Activated naive CD8-positive, alpha-beta T cell treated with anti-CD3 and anti-CD28 coated beads, Interleukin-2, amount 10 ng/mL, durations not matched to agents 7 days and 5 days (primary cell): ENCODE results near the gene AGBL5. TPM values are rescaled to one million over a fixed set of nuclear protein-coding genes. Genes with fewer than 3 reads are reported as not detected.

ENCODE experiments used
- ATAC-seq: fragments of 150-1000 bp; cut with Tn5 transposase; one replicate; pipeline ENCODE4 v1.10.0; 2021; ENCODE audit warnings: low read depth, moderate library complexity
- POLR2A ChIA-PET: fragments of 350-600 bp; sonication (Branson Sonifier 250); formaldehyde crosslinking; loops from one replicate; lab custom pipeline; 2021; ENCODE audit warnings: antibody characterized with exemption; lab: Charles Lee
- DNase-seq: peaks from one replicate; pipeline ENCODE4 v3.0.0; 2021
- H3K27ac Mint-ChIP-seq: one replicate; pipeline ENCODE4 v1.8.0; 2022; ENCODE audit warnings: mild to moderate bottlenecking, mixed read lengths
- H3K27me3 Mint-ChIP-seq: one replicate; pipeline ENCODE4 v1.8.0; 2022; ENCODE audit warnings: mild to moderate bottlenecking, moderate library complexity, mixed read lengths
- H3K36me3 Mint-ChIP-seq: one replicate; pipeline ENCODE4 v1.8.0; 2021; ENCODE audit warnings: mild to moderate bottlenecking, mixed read lengths
- H3K4me1 Mint-ChIP-seq: one replicate; pipeline ENCODE4 v1.8.0; 2021; ENCODE audit warnings: mixed read lengths
- H3K4me3 Mint-ChIP-seq: one replicate; pipeline ENCODE4 v1.8.0; 2022; ENCODE audit warnings: mild to moderate bottlenecking, moderate library complexity, mixed read lengths
- H3K9me3 Mint-ChIP-seq: one replicate; pipeline ENCODE4 v1.8.0; 2021; ENCODE audit warnings: mixed read lengths
- total RNA-seq, 2 experiments: library from RNA; stranded (reverse); gene quantifications; one replicate each; pipeline ENCODE4 v1.2.3, GENCODE V29; 2021

The AGBL5 gene
- total RNA-seq, 2 experiments from 2014 or later: 14.9 to 18.0 TPM

- peak within 1 kb of the TSS; percentile 90 for H3K27ac Mint-ChIP-seq
- H3K27me3 Mint-ChIP-seq: no peaks in the 10 kb centered on the region
- H3K9me3 Mint-ChIP-seq: no peaks in the 10 kb centered on the region
- peaks cover 16% of the 10 kb centered on the region for H3K36me3 Mint-ChIP-seq
- peaks cover 26% of the 10 kb centered on the region for H3K4me1 Mint-ChIP-seq
- peak within 1 kb of the TSS; percentile 98 for H3K4me3 Mint-ChIP-seq
- ATAC-seq (peak; percentile 96), DNase-seq (peak; percentile 87)
- POLR2A ChIA-PET: interaction anchor here (0.7 to 2.7 kb wide), 6 partner anchors 14 to 55 kb away, joined by 3 to 23 read pairs (median 3); partner anchors contain the start of genes AGBL5, KHK and OST4
These were observed 18.8 kb upstream of the AGBL5 start, which contains the start of gene TMEM214 for GRCh38 chr2:27032495-27033252. TMEM214 (plus strand) TSS chr2:27032965; CDS start chr2:27033016, 51 bp downstream.

- no peak for ATAC-seq
These were observed 18.1 kb upstream of the AGBL5 start for GRCh38 chr2:27033253-27033852.

DNA sequence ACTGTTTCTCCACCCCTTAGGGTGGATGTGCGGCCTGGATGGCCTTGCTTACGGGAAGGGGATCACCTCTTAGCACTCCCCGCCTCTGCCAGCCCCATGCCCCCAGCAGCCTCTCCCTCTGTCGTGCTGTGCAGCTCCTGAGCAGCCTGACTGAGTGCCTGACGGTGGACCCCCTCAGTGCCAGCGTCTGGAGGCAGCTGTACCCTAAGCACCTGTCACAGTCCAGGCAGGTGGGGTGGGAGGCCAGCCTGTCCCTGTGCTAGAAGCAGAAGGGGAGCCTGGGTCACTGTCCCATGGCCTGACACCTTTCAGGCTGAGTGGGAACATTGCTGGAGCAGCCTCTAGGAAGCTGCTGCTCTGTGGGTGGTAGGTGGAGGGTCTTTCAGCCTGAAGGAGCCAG is 13.5 kb upstream of the AGBL5 start:
- ATAC-seq: no peak
- POLR2A ChIA-PET: no interaction called here
- H3K9me3 Mint-ChIP-seq: no peaks in the 10 kb centered on the region
- H3K4me1 Mint-ChIP-seq: peaks cover 13% of the 10 kb centered on the region
- DNase-seq: no peak
- no peak overlapping the region for H3K27ac Mint-ChIP-seq
- H3K4me3 Mint-ChIP-seq: no peak overlapping the region
- peaks cover 12% of the 10 kb centered on the region for H3K36me3 Mint-ChIP-seq
- H3K27me3 Mint-ChIP-seq: no peaks in the 10 kb centered on the region

More at GRCh38 chr2:27033253-27033852, 18.1 kb upstream of the AGBL5 start:
- no peaks in the 10 kb centered on the region for H3K9me3 Mint-ChIP-seq
- no peaks in the 10 kb centered on the region for H3K27me3 Mint-ChIP-seq
- no peak for DNase-seq
- H3K4me3 Mint-ChIP-seq: peak overlapping the region; percentile 98
- peaks cover 16% of the 10 kb centered on the region for H3K36me3 Mint-ChIP-seq
- POLR2A ChIA-PET: interaction anchor here (0.7 to 2.7 kb wide), 5 partner anchors 13 to 54 kb away, joined by 3 to 23 read pairs (median 3); partner anchors contain the start of genes AGBL5, KHK and OST4
- peak overlapping the region; percentile 90 for H3K27ac Mint-ChIP-seq
- peaks cover 26% of the 10 kb centered on the region for H3K4me1 Mint-ChIP-seq

- Mint-ChIP-seq H3K27ac (no peak overlapping the region), H3K36me3 (peaks cover 12% of the 10 kb centered on the region), H3K4me3 (no peak overlapping the region), H3K4me1 (peaks cover 8% of the 10 kb centered on the region), H3K27me3 (no peaks in the 10 kb centered on the region), H3K9me3 (no peaks in the 10 kb centered on the region)
- POLR2A ChIA-PET: no interaction called here
- ATAC-seq: no peak
- DNase-seq: no peak
These were observed 12.7 kb upstream of the AGBL5 start for GRCh38 chr2:27038631-27039339.

- no peak overlapping the region for H3K27ac Mint-ChIP-seq
- POLR2A ChIA-PET: no interaction called here
- ATAC-seq (no peak), DNase-seq (no peak)
- no peak overlapping the region for H3K4me3 Mint-ChIP-seq
- H3K9me3 Mint-ChIP-seq: no peaks in the 10 kb centered on the region
- peaks cover 2% of the 10 kb centered on the region for H3K4me1 Mint-ChIP-seq
- peaks cover 10% of the 10 kb centered on the region for H3K36me3 Mint-ChIP-seq
- no peaks in the 10 kb centered on the region for H3K27me3 Mint-ChIP-seq
These were observed 12.0 kb upstream of the AGBL5 start for GRCh38 chr2:27039426-27039825.

- POLR2A ChIA-PET: no interaction called here
- peaks cover 2% of the 10 kb centered on the region for H3K4me1 Mint-ChIP-seq
- no peak overlapping the region for H3K27ac Mint-ChIP-seq
- ATAC-seq: no peak
- no peak overlapping the region for H3K4me3 Mint-ChIP-seq
- no peaks in the 10 kb centered on the region for H3K27me3 Mint-ChIP-seq
- DNase-seq: no peak
- peaks cover 10% of the 10 kb centered on the region for H3K36me3 Mint-ChIP-seq
- H3K9me3 Mint-ChIP-seq: no peaks in the 10 kb centered on the region
These were observed 11.6 kb upstream of the AGBL5 start for GRCh38 chr2:27039871-27040270.

- H3K9me3 Mint-ChIP-seq: no peaks in the 10 kb centered on the region
- peaks cover 10% of the 10 kb centered on the region for H3K36me3 Mint-ChIP-seq
- DNase-seq (no peak), ATAC-seq (no peak)
- POLR2A ChIA-PET: no interaction called here
- H3K4me1 Mint-ChIP-seq: peaks cover 2% of the 10 kb centered on the region
- no peak overlapping the region for H3K4me3 Mint-ChIP-seq
- H3K27me3 Mint-ChIP-seq: no peaks in the 10 kb centered on the region
- no peak overlapping the region for H3K27ac Mint-ChIP-seq
These were observed 11.2 kb upstream of the AGBL5 start for GRCh38 chr2:27040282-27040681.

DNA sequence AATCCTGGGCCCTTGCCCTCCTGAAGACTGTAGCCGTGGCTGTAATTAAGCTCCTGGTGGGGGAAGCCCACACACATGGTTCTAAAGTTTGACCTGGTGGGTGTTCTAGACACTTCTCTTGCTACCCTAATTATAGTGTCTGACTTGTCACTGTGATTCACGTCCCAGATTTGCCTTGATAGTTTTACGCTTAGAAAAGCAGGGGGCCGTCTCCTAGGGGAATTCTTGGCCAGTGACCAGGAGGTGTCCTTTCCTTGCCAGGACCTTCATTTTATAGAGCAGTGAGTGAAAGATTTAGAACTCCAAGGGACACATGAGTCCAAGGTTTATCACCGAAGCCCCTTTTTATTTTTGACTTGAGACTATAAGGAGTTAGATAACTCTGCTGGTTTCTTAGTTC is 9.7 kb upstream of the AGBL5 start:
- no peak for DNase-seq
- POLR2A ChIA-PET: interaction anchor here (1.2 kb wide), 1 partner anchor 9 kb away, joined by 4 read pairs; the partner anchor contains the start of gene AGBL5
- no peak for ATAC-seq
- H3K27me3 Mint-ChIP-seq: no peaks in the 10 kb centered on the region
- no peaks in the 10 kb centered on the region for H3K9me3 Mint-ChIP-seq
- no peak overlapping the region for H3K27ac Mint-ChIP-seq
- H3K4me3 Mint-ChIP-seq: no peak overlapping the region
- peaks cover 8% of the 10 kb centered on the region for H3K36me3 Mint-ChIP-seq
- peaks cover 5% of the 10 kb centered on the region for H3K4me1 Mint-ChIP-seq

- Mint-ChIP-seq H3K9me3 (no peaks in the 10 kb centered on the region), H3K27ac (no peak overlapping the region), H3K27me3 (no peaks in the 10 kb centered on the region), H3K4me1 (peaks cover 5% of the 10 kb centered on the region), H3K36me3 (peaks cover 6% of the 10 kb centered on the region), H3K4me3 (no peak overlapping the region)
- POLR2A ChIA-PET: interaction anchor here (1.2 kb wide), 1 partner anchor 9 kb away, joined by 4 read pairs; the partner anchor contains the start of gene AGBL5
- no peak for ATAC-seq
- no peak for DNase-seq
These were observed 9.3 kb upstream of the AGBL5 start for GRCh38 chr2:27042159-27042661.

DNA sequence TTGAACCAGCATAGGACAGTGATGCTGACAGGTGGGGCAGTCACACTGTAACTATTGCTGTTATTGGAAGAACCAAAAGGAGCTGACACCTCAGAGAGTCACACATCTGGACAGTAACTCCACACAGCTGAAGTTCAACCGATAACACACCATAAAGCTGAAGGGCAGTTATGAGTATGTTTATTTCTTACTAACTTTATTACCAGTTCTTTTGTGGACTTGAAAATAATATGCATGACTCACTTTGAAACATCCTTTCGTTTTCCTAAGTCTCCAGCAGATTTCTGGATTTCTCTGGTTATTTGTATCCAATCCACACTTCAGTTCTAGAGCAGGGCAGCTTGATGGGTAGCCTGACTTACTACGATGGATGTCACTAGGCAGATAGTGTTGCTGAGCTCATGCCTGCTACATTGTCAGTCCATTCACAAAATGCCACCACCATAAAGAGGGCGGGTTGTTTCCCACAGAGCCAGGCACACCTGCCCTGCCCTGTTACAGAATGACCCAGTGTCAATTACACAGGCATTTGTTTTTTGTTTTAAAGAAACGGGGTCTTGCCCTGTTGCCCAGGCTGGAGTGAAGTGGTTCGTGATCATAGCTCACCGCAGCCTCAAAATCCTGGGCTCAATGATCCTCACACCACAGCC is 8.4 kb upstream of the AGBL5 start:
- H3K36me3 Mint-ChIP-seq: peaks cover 6% of the 10 kb centered on the region
- H3K27ac Mint-ChIP-seq: no peak overlapping the region
- ATAC-seq (no peak), DNase-seq (no peak)
- POLR2A ChIA-PET: interaction anchor here (1.0 kb wide), 1 partner anchor 22 kb away, joined by 3 read pairs; no protein-coding TSS in a partner anchor
- H3K4me1 Mint-ChIP-seq: peaks cover 7% of the 10 kb centered on the region
- no peaks in the 10 kb centered on the region for H3K9me3 Mint-ChIP-seq
- H3K27me3 Mint-ChIP-seq: no peaks in the 10 kb centered on the region
- H3K4me3 Mint-ChIP-seq: no peak overlapping the region

- POLR2A ChIA-PET: interaction anchor here (1.0 to 5.5 kb wide), 9 partner anchors 12 to 360 kb away, joined by 3 to 92 read pairs (median 7); partner anchors contain the start of genes ATRAID, KHK, OST4 and PPM1G
- H3K9me3 Mint-ChIP-seq: peaks cover 4% of the 10 kb centered on the region
- peaks cover 6% of the 10 kb centered on the region for H3K36me3 Mint-ChIP-seq
- ATAC-seq (peak; percentile 20), DNase-seq (peak; percentile 74)
- peak overlapping the region; percentile 99 for H3K27ac Mint-ChIP-seq
- peaks cover 4% of the 10 kb centered on the region for H3K27me3 Mint-ChIP-seq
- peak overlapping the region; percentile 97 for H3K4me3 Mint-ChIP-seq
- H3K4me1 Mint-ChIP-seq: peaks cover 29% of the 10 kb centered on the region
These were observed 1.8 kb upstream of the AGBL5 start for GRCh38 chr2:27049422-27050280.
